Skeletal muscle satellite cell (primary cell): ENCODE results near the gene HLA-DRB5. TPM values are rescaled to one million over a fixed set of nuclear protein-coding genes. Genes with fewer than 3 reads are reported as not detected.
"Not testable (repeated sequence)": the region's sequence is repeated elsewhere in the genome, so short reads cannot be mapped to it uniquely, and the experiment has no call there.

Source experiments
- H3K27me3 ChIP-seq: 2 replicates; pipeline ENCODE4 v1.7.0; 2013; ENCODE audit warnings: low read length; ENCODE audit not compliant: control insufficient read depth, insufficient read depth
- H3K36me3 ChIP-seq: 2 replicates; pipeline ENCODE4 v1.7.0; 2013; ENCODE audit warnings: mild to moderate bottlenecking, control low read depth, low read length; ENCODE audit not compliant: insufficient read depth
- H3K4me1 ChIP-seq: 2 replicates; pipeline ENCODE4 v1.7.0; 2013; ENCODE audit warnings: low read length; ENCODE audit not compliant: control insufficient read depth, insufficient read depth
- H3K4me2 ChIP-seq: 2 replicates; pipeline ENCODE4 v1.7.0; 2013; ENCODE audit warnings: mild to moderate bottlenecking, low read length
- H3K4me3 ChIP-seq: 2 replicates; pipeline ENCODE4 v1.7.0; 2013; ENCODE audit warnings: low read length
- H3K9ac ChIP-seq: 2 replicates; pipeline ENCODE4 v1.7.0; 2013; ENCODE audit warnings: mild to moderate bottlenecking, low read depth, low read length, moderate library complexity
- H3K9me3 ChIP-seq: replicated peaks from 2 replicates; pipeline ENCODE4 v1.7.0; 2013; ENCODE audit warnings: mild to moderate bottlenecking, control low read depth, low read length
- total RNA-seq: library from RNA; depleted of rRNA; stranded (reverse); fragments of >200 nt; gene quantifications from 2 replicates; pipeline ENCODE4 v1.2.3, GENCODE V29; 2012; rRNA removed

The HLA-DRB5 gene
- not detected in 2 replicates for total RNA-seq

DNA sequence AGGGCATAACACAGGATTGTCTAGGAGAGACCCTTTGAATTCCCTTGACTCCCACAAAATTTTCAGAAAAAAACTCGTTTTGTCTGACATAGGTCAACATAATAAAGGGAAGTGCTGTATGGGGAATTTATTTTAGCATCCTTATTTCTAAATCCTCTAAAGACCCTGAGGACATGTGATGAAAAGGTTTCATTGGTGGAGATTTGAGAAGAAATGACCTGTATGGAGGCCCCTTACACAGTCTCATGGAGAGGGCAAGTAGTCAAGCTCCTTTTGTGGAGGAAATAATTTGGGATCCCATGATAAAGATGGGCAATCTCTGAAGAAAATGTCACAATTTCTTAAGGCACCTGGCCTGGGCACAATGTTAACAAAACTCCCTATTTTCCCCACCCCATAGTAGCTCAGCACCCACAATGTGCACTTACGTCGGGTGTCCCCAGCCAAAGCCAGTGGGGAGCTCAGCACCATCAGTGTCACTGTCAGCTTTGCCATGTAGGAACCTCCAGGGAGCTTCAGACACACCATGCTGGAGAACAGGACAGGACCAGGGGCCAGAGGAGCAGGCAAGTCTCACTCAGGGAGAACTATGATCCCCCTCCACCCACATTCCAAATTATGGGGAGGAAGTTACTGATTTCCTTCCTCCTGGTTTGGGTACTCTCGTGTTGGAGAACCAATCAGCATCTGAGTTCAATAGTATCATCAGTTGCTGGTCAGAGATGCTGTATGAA is at the start of gene HLA-DRB5:
TSS of gene HLA-DRB5 (minus strand) at position 591 of the 734 bp plus-strand sequence. CDS start at position 528, 63 bp downstream.
- Histone ChIP-seq H3K4me2 (no peak within 1 kb of the TSS), H3K36me3 (no peaks in the 10 kb centered on the region), H3K9me3 (no peaks in the 10 kb centered on the region), H3K9ac (no peak within 1 kb of the TSS), H3K4me3 (no peak within 1 kb of the TSS), H3K27me3 (no peaks in the 10 kb centered on the region), H3K4me1 (no peaks in the 10 kb centered on the region)

DNA sequence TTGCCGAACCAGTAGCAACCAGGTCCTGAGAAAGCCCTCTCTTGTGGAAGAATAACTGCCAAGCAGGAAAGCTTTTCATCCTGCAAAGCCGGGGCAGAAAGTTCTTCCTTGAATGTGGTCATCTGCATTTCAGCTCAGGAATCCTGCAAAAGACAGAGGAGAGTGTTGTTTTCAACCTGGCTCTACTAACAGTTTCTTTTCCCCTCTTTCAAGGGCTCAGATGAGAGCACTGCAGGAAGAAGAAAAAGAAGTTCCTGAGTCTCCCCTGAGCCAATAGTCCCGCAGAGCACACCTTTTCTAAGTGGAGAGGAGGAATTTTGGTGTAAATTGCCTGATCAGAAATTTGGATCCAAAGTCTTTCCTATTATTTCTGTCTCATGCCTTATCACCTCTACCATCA is 48.9 kb upstream of the HLA-DRB5 start:
- no peak overlapping the region for H3K4me2 ChIP-seq
- no peak overlapping the region for H3K9ac ChIP-seq
- no peak overlapping the region for H3K4me3 ChIP-seq
- no peaks in the 10 kb centered on the region for H3K9me3 ChIP-seq
- no peaks in the 10 kb centered on the region for H3K27me3 ChIP-seq
- no peaks in the 10 kb centered on the region for H3K36me3 ChIP-seq
- no peaks in the 10 kb centered on the region for H3K4me1 ChIP-seq

DNA sequence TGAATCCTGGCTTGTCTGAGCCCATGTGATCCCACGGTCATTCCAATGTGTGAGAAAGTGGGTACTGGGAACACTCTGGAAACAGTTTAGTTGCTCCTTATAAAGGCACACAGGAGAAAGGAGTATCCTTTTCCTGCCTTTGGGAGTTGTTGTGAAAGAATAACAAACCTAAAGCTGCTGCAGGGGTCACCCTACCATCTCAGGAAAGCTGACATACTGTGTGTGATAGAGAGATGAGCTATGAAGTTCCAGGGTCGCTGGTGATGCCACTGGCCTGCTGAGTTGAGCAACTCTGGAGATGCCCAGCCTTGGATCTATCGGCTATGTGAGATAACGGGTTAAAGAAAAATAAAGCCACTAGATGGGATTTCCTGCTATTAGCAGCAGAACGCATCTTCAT is 47.4 kb upstream of the HLA-DRB5 start:
- H3K4me3 ChIP-seq, H3K36me3 ChIP-seq, H3K4me2 ChIP-seq, H3K9ac ChIP-seq, H3K4me1 ChIP-seq, H3K27me3 ChIP-seq, H3K9me3 ChIP-seq: not testable (repeated sequence)

- no peaks in the 10 kb centered on the region for H3K4me1 ChIP-seq
- no peaks in the 10 kb centered on the region for H3K9me3 ChIP-seq
- no peaks in the 10 kb centered on the region for H3K27me3 ChIP-seq
- H3K9ac ChIP-seq, result no peak overlapping the region
- no peak overlapping the region for H3K4me3 ChIP-seq
- no peaks in the 10 kb centered on the region for H3K36me3 ChIP-seq
- H3K4me2 ChIP-seq, result no peak overlapping the region
Measured at GRCh38 chr6:32576250-32576649, 46.2 kb upstream of the HLA-DRB5 start.

- H3K9me3 ChIP-seq, result no peaks in the 10 kb centered on the region
- no peaks in the 10 kb centered on the region for H3K4me1 ChIP-seq
- H3K9ac ChIP-seq, result no peak overlapping the region
- H3K4me2 ChIP-seq, result no peak overlapping the region
- H3K36me3 ChIP-seq, result no peaks in the 10 kb centered on the region
- no peak overlapping the region for H3K4me3 ChIP-seq
- H3K27me3 ChIP-seq, result no peaks in the 10 kb centered on the region
Measured at GRCh38 chr6:32570363-32570905, 40.3 kb upstream of the HLA-DRB5 start.

- Histone ChIP-seq H3K9me3 (no peaks in the 10 kb centered on the region), H3K9ac (no peak overlapping the region)
Measured at GRCh38 chr6:32568561-32568960, 38.5 kb upstream of the HLA-DRB5 start.

GRCh38 chr6:32566957-32567356 is 36.9 kb upstream of the HLA-DRB5 start:
- no peak overlapping the region for H3K4me3 ChIP-seq
- H3K9me3 ChIP-seq, result no peaks in the 10 kb centered on the region
- no peak overlapping the region for H3K9ac ChIP-seq
- no peaks in the 10 kb centered on the region for H3K36me3 ChIP-seq
- no peaks in the 10 kb centered on the region for H3K27me3 ChIP-seq
- no peaks in the 10 kb centered on the region for H3K4me1 ChIP-seq
- H3K4me2 ChIP-seq, result no peak overlapping the region

More at GRCh38 chr6:32568561-32568960, 38.5 kb upstream of the HLA-DRB5 start:
- H3K36me3 ChIP-seq, result no peaks in the 10 kb centered on the region
- H3K4me1 ChIP-seq, result no peaks in the 10 kb centered on the region
- no peak overlapping the region for H3K4me2 ChIP-seq
- no peaks in the 10 kb centered on the region for H3K27me3 ChIP-seq
- no peak overlapping the region for H3K4me3 ChIP-seq

GRCh38 chr6:32565511-32565910 is 35.4 kb upstream of the HLA-DRB5 start:
- Histone ChIP-seq H3K9ac (no peak overlapping the region), H3K4me3 (no peak overlapping the region), H3K36me3 (no peaks in the 10 kb centered on the region), H3K4me1 (no peaks in the 10 kb centered on the region), H3K4me2 (no peak overlapping the region), H3K27me3 (no peaks in the 10 kb centered on the region), H3K9me3 (no peaks in the 10 kb centered on the region)

GRCh38 chr6:32562940-32563339 is 32.9 kb upstream of the HLA-DRB5 start:
- no peak overlapping the region for H3K9ac ChIP-seq
- H3K4me2 ChIP-seq, result no peak overlapping the region
- no peak overlapping the region for H3K4me3 ChIP-seq
- H3K4me1 ChIP-seq, result no peaks in the 10 kb centered on the region
- no peaks in the 10 kb centered on the region for H3K27me3 ChIP-seq
- no peaks in the 10 kb centered on the region for H3K9me3 ChIP-seq
- no peaks in the 10 kb centered on the region for H3K36me3 ChIP-seq

- Histone ChIP-seq H3K27me3 (no peaks in the 10 kb centered on the region), H3K9me3 (no peaks in the 10 kb centered on the region), H3K36me3 (no peaks in the 10 kb centered on the region), H3K4me3 (no peak overlapping the region), H3K4me1 (no peaks in the 10 kb centered on the region), H3K4me2 (no peak overlapping the region), H3K9ac (no peak overlapping the region)
Measured at GRCh38 chr6:32559747-32560146, 29.7 kb upstream of the HLA-DRB5 start.

DNA sequence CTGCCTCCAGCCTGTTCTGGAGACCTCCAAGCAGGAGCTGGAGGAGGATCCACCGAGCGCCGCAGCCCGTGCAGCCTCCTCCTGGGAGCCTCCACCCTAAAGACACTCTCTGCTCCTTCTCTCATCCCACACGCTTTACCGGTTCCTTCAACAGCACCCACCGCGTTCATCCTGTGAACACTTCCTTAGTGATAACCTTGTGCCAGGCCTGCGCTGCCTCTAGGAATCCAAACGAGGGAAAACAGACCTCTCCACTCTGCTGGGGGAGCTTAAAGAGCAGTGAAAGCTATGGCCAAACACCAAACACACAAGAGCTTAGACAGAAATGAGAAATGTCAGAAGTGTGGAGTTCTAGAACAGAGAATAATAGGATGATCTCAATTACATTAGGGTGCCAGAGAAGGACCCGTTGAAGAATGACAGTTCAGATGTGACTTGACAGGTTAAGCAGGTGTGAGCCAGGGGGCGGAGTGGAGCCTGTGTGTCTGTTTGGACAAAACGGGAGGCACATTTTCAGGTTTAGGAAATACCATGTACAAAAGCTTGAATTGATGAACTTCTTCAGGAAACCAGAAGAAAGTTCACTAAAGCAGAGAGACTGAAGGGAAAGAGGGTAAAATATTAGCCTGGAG is 28.5 kb upstream of the HLA-DRB5 start:
- Histone ChIP-seq H3K4me1 (no peaks in the 10 kb centered on the region), H3K36me3 (no peaks in the 10 kb centered on the region), H3K27me3 (no peaks in the 10 kb centered on the region), H3K9ac (no peak overlapping the region), H3K9me3 (no peaks in the 10 kb centered on the region), H3K4me3 (no peak overlapping the region), H3K4me2 (no peak overlapping the region)
